H1 (cell line): ENCODE results near the gene CLIC1. TPM values are rescaled to one million over a fixed set of nuclear protein-coding genes. Genes with fewer than 3 reads are reported as not detected.

Source experiments
- CHD7 ChIP-seq: fragments of 300-600 bp; sonication (generic); IDR thresholded peaks from 2 replicates; pipeline ENCODE4 v1.7.1; 2012; ENCODE audit warnings: low read length, moderate library complexity, mild to moderate bottlenecking, inconsistent platforms; ENCODE audit not compliant: insufficient replicate concordance
- CTCF ChIP-seq, 3 experiments: IDR thresholded peaks; 1 replicate in 2 of 3; 2 replicates in 1 of 3; pipeline versions ENCODE4 v1.5.1 to v1.6.1; 2011; ENCODE audit warnings: low read length in 3 of 3, mild to moderate bottlenecking in 3 of 3, inconsistent platforms in 2 of 3, low read depth in 1 of 3, moderate library complexity in 1 of 3; ENCODE audit not compliant: insufficient read depth in 1 of 3; ENCODE audit errors: control extremely low read depth in 1 of 3
- polyA plus RNA-seq, 7 experiments: library from polyadenylated mRNA; depleted of rRNA in 3 of 7; stranded (reverse) in 5 of 7; unstranded in 2 of 7; fragments of >200 nt in 5 of 7; fragments of 200-250 nt in 2 of 7; gene quantifications; 1 replicate in 5 of 7; 2 replicates in 1 of 7; 4 replicates in 1 of 7; pipeline versions ENCODE4 v1.2.1 to v1.2.3, GENCODE V29; 2011 to 2013; ENCODE audit warnings: missing spikeins in 2 of 7, mixed read lengths in 2 of 7
- total RNA-seq: library from RNA; stranded (reverse); fragmentation: NEBNext Ultra II Directional; extraction: Animal tissue kit (Norgen Biotek cat#: 25700); gene quantifications from 2 replicates; pipeline ENCODE4 v1.2.1, GENCODE V29; 2021

Gene CLIC1
- total and polyA plus RNA-seq, 2 of the 8 experiments (the other 6 are each of a cell fraction or from before 2014, with no cell fraction given): 250 to 277 TPM

- TF ChIP-seq CHD7: no peak
- TF ChIP-seq CTCF (IDR thresholded peaks at IDR 0.05; ENCODE audit: control extremely low read depth in 1 of 3, insufficient read depth in 1 of 3, low read depth in 1 of 3, low read length in 3 of 3): no peak
- TF ChIP-seq, all 59 proteins: peak for 0
These were observed 25.7 kb downstream of the CLIC1 start (continued) for GRCh38 chr6:31710523-31711219.
